ENCODE data around the gene CAMKK1.
A peak's percentile ranks its signal among the peaks of the same experiment; 100 is the strongest.

The CAMKK1 gene

DNA sequence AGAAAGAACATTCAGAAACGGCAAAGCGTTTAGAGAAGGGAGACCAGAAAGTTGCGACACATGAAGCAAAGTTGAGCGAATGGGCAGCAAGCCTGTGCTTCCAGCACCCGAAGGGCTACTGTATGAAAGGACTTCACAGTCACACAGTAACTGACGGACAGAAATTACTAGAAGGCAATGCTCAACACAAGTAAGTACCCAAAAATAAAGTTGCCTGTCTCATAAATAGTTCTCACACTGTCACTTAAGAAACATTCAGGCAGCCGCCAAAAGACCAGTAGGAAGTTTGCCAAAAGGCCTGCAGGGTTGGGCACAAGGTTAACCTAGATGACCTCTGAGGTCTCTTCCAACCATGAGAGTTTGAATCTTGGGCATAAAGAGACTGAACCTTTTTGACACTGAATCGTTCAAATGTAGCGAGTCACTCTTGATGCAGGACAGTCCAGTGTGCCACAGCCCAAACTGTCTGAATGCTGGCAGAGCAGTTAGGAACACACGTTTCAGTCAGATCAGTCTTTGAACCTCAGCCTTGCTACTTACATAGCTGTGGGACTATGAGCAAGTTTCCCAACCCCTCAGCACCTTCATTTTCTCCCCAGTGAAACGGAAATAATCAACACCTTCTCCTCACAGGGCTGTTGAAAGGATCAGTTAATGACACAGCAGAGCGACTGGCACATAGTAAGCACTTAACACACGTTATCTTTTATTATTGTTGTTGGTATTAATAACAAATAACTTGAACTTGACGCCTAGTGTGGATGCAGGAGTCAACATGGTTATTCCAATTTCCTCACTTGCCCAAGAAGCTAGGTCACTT, 57.2 kb downstream of the CAMKK1 start:
- Histone ChIP-seq H3K27me3 (no peaks in the 10 kb centered on the region), H3K4me1 (ENCODE audit: control insufficient read depth in 1 of 2, insufficient read depth in 1 of 2, low read depth in 1 of 2, low read length in 1 of 2) (peaks cover 37 to 38% of the 10 kb centered on the region in 2 experiments), H3K4me3 (ENCODE audit: low read depth in 1 of 2, low read length in 1 of 2) (no peak overlapping the region), H3K27ac (peak overlapping the region; percentile 66), H3K36me3 (peaks cover 29% of the 10 kb centered on the region), H3K9me3 (no peaks in the 10 kb centered on the region)
- TF ChIP-seq, protein P1, sequence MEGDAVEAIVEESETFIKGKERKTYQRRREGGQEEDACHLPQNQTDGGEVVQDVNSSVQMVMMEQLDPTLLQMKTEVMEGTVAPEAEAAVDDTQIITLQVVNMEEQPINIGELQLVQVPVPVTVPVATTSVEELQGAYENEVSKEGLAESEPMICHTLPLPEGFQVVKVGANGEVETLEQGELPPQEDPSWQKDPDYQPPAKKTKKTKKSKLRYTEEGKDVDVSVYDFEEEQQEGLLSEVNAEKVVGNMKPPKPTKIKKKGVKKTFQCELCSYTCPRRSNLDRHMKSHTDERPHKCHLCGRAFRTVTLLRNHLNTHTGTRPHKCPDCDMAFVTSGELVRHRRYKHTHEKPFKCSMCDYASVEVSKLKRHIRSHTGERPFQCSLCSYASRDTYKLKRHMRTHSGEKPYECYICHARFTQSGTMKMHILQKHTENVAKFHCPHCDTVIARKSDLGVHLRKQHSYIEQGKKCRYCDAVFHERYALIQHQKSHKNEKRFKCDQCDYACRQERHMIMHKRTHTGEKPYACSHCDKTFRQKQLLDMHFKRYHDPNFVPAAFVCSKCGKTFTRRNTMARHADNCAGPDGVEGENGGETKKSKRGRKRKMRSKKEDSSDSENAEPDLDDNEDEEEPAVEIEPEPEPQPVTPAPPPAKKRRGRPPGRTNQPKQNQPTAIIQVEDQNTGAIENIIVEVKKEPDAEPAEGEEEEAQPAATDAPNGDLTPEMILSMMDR (IDR thresholded peaks at IDR 0.05): no peak

DNA sequence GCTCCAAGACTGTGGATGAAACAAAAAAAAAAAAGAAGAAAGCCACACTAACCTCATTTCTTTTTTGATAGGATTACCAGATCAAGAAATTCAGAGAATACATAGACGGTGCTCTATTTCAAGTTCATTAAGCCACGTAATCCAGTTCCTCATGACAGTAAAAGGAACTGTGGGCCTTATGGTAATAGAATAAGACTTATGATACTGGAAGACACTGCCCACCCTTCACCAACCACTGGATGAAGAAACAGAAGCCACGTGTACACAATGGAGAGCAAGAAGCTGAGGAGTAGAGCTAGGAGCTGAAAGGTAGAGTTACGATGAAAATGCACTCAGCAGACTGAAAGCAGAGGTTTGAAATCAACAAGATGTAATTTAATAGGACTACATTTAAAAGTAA, 58.0 kb downstream of the CAMKK1 start:
- Histone ChIP-seq H3K4me1 (ENCODE audit: control insufficient read depth in 1 of 2, insufficient read depth in 1 of 2, low read depth in 1 of 2, low read length in 1 of 2) (peaks cover 30 to 31% of the 10 kb centered on the region in 2 experiments), H3K27ac (peak overlapping the region; percentile 66), H3K36me3 (peaks cover 30% of the 10 kb centered on the region), H3K27me3 (no peaks in the 10 kb centered on the region), H3K9me3 (no peaks in the 10 kb centered on the region), H3K4me3 (ENCODE audit: low read depth in 1 of 2, low read length in 1 of 2) (no peak overlapping the region)
- TF ChIP-seq, protein P1 (IDR thresholded peaks at IDR 0.05): no peak

DNA sequence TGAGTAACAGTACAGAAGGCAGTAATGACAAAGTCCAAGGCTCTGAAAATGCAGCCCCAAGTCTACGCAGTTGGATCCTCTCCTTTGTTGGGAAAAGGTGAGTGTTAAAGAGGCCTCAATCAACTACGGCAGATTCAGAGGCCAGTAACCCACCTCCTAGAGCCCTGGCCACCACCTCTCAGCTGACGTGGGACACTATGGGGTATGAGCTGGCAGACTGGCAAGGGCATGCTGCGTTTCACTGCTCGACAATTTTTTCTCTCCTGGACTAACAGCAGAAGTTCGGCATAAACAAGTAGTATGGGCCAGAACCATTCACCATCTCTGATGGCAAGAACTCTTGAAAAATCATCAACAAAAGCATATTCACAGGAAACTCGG, 64.0 kb downstream of the CAMKK1 start:
- Histone ChIP-seq H3K36me3 (peaks cover 55% of the 10 kb centered on the region), H3K27me3 (no peaks in the 10 kb centered on the region), H3K4me1 (ENCODE audit: control insufficient read depth in 1 of 2, insufficient read depth in 1 of 2, low read depth in 1 of 2, low read length in 1 of 2) (peaks cover 1 to 5% of the 10 kb centered on the region in 2 experiments), H3K4me3 (ENCODE audit: low read depth in 1 of 2, low read length in 1 of 2) (no peak overlapping the region), H3K9me3 (no peaks in the 10 kb centered on the region), H3K27ac (no peak overlapping the region)
- TF ChIP-seq, protein P1 (IDR thresholded peaks at IDR 0.05): no peak

DNA sequence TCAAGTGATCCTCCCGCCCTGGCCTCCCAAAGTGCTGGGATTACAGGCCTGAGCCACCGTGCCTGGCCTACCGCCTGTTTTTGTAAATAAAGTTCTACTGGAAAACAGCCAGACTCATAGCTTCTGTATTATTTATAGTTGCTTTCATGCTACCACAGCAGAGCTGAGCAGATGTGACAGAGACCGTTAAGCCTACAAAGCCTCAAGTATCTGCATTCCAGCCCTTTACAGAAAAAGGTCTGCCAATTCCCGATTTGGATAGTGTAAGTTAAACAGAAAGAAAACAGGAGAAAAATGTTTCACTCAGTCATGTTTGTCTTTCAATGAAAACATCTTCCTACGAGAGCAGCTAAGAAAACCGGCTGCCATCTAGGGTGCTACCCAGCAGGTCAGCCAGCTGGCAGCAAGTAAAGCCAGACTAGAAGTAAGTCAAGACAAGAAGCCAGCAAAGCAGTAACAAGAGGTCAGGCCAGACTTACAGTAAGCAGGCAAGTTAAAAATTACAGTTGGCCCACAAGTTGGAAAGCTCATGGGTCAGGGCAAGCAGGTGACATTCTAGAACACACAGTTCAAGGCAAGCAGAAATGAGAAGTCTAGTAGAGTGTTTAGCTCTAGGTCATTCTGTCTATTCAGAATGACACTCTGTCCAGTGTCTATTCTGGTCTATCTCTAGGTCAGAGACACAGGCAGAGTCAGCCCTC, 64.6 kb downstream of the CAMKK1 start:
- Histone ChIP-seq H3K9me3 (no peaks in the 10 kb centered on the region), H3K36me3 (peaks cover 60% of the 10 kb centered on the region), H3K4me3 (ENCODE audit: low read depth in 1 of 2, low read length in 1 of 2) (no peak overlapping the region), H3K27ac (no peak overlapping the region), H3K4me1 (ENCODE audit: control insufficient read depth in 1 of 2, insufficient read depth in 1 of 2, low read depth in 1 of 2, low read length in 1 of 2) (no peaks in the 10 kb centered on the region), H3K27me3 (no peaks in the 10 kb centered on the region)
- TF ChIP-seq, protein P1 (IDR thresholded peaks at IDR 0.05): no peak

DNA sequence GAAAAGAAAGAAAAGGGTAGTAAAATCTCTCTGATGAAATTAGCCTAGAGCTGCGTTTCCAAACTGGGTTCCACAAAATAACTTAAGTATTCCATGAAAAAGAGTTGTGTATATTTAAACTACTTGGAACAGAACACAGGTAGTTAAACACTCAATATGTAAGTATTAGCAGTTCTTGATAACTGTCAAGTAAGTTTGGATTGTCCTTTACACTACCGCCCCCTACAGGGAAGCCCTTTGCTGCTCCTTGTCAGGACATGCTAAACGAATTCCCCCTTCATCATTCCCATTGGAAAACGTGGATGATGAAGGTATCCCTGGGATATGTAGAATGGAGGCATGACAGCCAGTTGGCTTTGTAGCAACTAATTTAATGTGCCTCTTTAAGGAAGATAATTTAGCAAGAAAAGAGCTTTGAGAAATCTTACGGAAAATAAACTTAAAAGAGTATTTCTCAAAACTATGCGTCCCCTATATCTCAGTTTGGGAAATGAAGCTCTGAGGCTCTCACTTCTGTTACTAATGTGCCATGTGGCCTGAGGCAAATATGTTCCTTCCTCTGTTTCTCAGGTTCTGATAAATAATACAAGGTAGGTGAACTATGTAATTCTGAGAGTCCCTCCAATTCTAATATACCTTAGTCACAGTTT, 65.6 kb downstream of the CAMKK1 start:
- Histone ChIP-seq H3K36me3 (peaks cover 71% of the 10 kb centered on the region), H3K27ac (peak overlapping the region; percentile 29), H3K4me1 (ENCODE audit: control insufficient read depth in 1 of 2, insufficient read depth in 1 of 2, low read depth in 1 of 2, low read length in 1 of 2) (no peaks in the 10 kb centered on the region), H3K9me3 (no peaks in the 10 kb centered on the region), H3K27me3 (no peaks in the 10 kb centered on the region), H3K4me3 (ENCODE audit: low read depth in 1 of 2, low read length in 1 of 2) (no peak overlapping the region)
- TF ChIP-seq, protein P1 (IDR thresholded peaks at IDR 0.05): peak; percentile 55

Data from neutrophil (primary cell).